NOMO-1 treated with dmso at 0.1 percent for 144 hours (cell line): Measurements from ENCODE around the gene CISH.

Source experiments
- DNase-seq: peaks from one replicate; lab custom pipeline; 2025; ENCODE audit not compliant: unreplicated experiment; lab: John Stamatoyannopoulos, UW

The CISH gene

GRCh38 chr3:50611464-50612233 lies at the start of gene CISH:
Gene CISH (minus strand): TSS chr3:50611774. CDS start chr3:50611650, 124 bp downstream.
- peak; percentile 95 for DNase-seq

- DNase-seq = no peak
These were observed 48.8 kb upstream of the CISH start for GRCh38 chr3:50660386-50660785.

GRCh38 chr3:50658831-50659230 lies 47.3 kb upstream of the CISH start:
- DNase-seq = no peak

GRCh38 chr3:50658416-50658815 lies 46.8 kb upstream of the CISH start:
- no peak for DNase-seq

GRCh38 chr3:50657816-50658215 lies 46.2 kb upstream of the CISH start:
- no peak for DNase-seq

- no peak for DNase-seq
These were observed 45.8 kb upstream of the CISH start for GRCh38 chr3:50657407-50657806.

GRCh38 chr3:50656417-50657195 lies 45.0 kb upstream of the CISH start:
- DNase-seq = no peak

- DNase-seq = no peak
These were observed 43.6 kb upstream of the CISH start for GRCh38 chr3:50655009-50655830.

- DNase-seq = no peak
These were observed 42.5 kb upstream of the CISH start for GRCh38 chr3:50653937-50654595.

- DNase-seq = no peak
These were observed 41.1 kb upstream of the CISH start for GRCh38 chr3:50652709-50653108.

- no peak for DNase-seq
These were observed 40.5 kb upstream of the CISH start for GRCh38 chr3:50651920-50652529.

- DNase-seq = no peak
These were observed 39.9 kb upstream of the CISH start for GRCh38 chr3:50651445-50651844.

GRCh38 chr3:50650018-50650417 lies 38.4 kb upstream of the CISH start:
- DNase-seq = no peak

- no peak for DNase-seq
These were observed 37.9 kb upstream of the CISH start for GRCh38 chr3:50649451-50649931.

- no peak for DNase-seq
These were observed 37.4 kb upstream of the CISH start for GRCh38 chr3:50648944-50649343.

- no peak for DNase-seq
These were observed 36.7 kb upstream of the CISH start for GRCh38 chr3:50648313-50648712.

GRCh38 chr3:50645378-50645777 lies 33.8 kb upstream of the CISH start:
- DNase-seq = no peak

GRCh38 chr3:50644561-50644960 lies 33.0 kb upstream of the CISH start:
- DNase-seq = no peak

- DNase-seq = no peak
These were observed 30.8 kb upstream of the CISH start for GRCh38 chr3:50642382-50642781.

- no peak for DNase-seq
These were observed 27.5 kb upstream of the CISH start for GRCh38 chr3:50639055-50639494.
